ENCODE data around the gene KCTD6.

KCTD6 gene

DNA sequence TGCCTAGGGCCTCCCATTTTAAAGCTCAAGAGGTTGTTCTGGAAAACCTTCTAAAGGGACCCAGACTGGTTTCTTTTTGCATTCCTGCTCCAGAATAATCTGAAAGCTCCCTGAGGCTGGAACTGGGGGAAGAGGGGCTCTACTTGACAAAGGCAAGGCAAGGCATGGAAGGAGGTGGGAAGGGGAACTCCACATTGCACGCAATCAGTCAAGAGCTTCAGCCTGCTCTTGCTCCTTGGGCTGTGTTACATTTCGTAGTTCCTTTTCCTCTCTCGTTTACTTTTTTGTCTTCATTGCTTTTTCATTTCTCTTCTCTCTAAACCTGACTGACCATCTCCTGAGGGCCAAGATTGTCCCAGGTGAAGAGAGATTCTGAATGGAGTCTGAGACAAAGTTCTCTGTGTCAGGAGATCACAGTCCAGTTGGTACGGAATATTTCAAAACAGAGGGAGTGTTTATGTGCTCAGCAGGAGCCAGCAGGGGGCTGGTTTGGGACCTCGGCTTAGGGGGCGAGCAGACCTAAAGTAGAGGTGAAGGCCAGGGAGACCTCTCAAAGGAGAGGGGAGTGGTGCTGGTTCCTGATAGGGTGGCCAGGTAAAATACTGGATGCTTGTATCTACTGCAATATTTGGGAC, 6.0 kb upstream of the KCTD6 start:
- DNase-seq (ENCODE audit: low read depth in 2 of 2), result no peak

GRCh38 chr3:58487140-58487886, 4.6 kb upstream of the KCTD6 start:
- DNase-seq (ENCODE audit: low read depth in 2 of 2), result no peak

- DNase-seq (ENCODE audit: low read depth in 2 of 2), result no peak
Measured at GRCh38 chr3:58488967-58489366, 2.9 kb upstream of the KCTD6 start.

DNA sequence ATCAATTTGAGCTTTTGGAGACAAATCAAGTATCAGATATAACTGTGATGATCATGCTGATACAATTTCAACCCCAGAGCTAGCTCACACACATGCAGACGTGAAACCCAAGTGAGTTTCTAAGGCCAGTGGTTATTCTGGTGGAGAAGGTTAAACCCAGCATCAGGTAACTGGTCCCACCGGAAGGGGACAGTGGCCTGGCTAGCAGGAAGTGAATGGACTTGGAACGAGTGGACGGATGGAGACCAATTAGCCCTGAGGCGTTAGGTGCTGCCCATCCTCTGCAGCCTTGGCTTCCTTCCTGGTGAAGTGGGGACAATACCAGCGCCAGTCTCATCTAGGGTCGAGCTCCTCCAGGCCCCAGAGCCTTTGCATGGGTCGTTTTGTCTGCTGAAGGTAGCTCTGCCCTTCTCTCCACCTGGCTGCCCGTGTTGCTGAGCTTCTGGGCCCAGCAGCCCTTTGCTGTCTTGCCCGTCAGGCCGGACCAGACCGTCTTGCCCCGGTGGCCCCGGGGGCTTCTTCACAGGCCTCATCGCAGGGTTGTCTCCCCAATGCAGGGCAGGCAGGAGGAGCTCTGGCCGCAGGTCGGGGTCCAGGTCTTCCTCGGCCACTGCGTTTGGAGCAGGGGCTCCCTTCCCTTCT, 915 bp upstream of the KCTD6 start:
- DNase-seq (ENCODE audit: low read depth in 2 of 2), result no peak

GRCh38 chr3:58492494-58492905, 604 bp downstream of the KCTD6 start:
- no peak for DNase-seq (ENCODE audit: low read depth in 2 of 2)

GRCh38 chr3:58494107-58494506, 2.2 kb downstream of the KCTD6 start:
- no peak for DNase-seq (ENCODE audit: low read depth in 2 of 2)

DNA sequence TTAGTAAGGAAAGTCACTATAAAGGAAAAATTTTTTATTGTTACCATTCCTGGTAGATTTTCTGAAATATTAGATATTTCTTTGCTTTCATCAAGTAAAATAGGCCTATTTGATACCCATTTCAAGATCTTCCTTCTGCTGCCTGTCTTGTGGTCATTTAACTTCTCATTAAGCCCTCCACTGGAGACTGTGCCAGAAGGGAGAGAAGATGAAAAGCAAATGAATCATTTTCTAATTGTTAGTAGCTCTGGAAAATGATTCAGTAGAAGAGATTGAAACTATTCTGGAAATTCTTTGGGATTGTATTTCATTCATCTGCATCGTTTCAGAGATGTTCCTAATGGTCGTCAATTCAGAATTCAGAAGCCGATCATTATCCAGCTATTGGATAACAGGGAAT, 3.2 kb downstream of the KCTD6 start:
- no peak for DNase-seq (ENCODE audit: low read depth in 2 of 2)

DNA sequence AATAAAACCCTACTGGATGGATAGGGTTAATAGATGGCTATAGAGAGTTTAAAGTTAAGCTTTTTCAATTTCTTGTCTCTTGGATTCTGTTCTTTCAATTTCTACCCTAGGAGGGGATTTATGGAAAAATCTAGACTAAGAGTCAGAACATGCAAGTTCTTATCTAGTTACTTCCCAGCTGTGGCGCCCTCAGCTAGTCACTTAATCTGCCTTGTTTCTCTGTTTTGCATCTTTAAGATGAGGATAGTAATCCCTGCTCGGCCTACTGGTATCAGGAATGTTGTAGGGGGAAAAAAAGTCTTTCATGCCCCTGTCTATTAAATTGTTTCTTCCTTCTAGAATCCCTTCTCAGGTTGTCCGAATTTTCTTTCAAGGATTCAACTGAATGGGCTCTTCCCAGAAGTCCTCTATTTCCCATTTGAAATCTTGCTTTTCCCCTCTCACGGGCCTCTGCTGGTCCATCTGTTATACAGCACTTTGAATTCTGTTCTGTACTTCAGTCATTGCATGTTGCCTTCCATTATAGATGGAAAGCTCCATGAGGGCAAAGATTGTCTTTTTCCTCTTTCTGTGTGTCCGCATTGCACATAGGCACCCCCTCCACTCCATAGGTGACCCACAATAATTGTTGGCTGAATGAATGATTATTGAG, 4.4 kb downstream of the KCTD6 start:
- no peak for DNase-seq (ENCODE audit: low read depth in 2 of 2)

GRCh38 chr3:58497097-58497496, 5.2 kb downstream of the KCTD6 start:
- DNase-seq (ENCODE audit: low read depth in 2 of 2), result no peak

DNA sequence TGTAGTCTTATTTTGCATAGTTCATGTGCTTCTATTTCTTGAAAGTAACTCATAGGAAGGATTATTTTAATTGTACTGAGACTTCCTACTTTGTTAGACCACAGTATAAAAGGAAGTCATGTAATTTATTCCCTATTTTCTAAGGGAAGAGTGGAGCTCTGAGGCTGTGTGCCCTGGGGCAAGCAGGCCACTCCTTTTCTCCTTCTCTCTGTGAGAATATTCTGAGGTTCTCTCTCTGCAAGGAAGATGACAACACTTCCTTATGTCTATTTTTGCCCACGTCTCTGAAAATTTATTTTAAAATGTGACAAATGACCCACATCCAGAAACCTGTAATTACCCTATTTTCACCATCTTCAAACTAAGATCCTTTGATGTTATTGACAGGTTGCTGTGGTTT, 11.0 kb downstream of the KCTD6 start:
- no peak for DNase-seq (ENCODE audit: low read depth in 2 of 2)

DNA sequence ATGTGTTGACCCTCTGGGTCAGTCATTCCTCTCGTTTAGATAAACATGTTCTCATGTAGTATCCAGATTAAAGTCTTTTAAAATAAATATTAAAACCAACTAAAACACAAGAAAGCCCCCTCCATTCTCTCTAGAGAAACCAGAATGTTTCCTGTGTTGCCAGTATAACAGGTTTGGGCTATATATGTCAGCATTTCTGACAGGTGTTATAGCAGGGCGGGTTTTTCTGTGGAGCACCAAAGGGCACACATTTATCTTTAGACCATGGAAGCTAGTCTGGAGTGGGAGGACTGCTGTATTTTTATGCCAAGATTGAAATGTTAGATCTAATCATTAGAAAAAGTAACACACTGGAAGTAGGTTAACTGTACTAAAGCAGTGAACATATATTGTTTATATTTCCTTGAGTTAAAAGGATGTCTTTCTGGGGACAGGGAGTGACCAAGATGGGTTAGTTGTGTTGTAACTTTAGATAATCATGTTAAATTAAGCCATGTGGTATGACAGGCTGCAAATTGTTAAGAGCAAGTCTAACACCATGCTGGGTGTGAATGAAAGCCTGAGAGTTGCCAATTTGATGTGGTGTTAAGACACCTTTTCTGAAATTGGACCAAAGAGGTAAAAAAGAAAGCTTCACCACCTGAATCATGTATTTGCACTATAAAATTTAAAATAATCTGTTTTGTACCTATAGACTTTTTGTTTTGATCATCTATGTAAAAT, 15.6 kb downstream of the KCTD6 start:
- DNase-seq (ENCODE audit: low read depth in 2 of 2), result no peak

DNA sequence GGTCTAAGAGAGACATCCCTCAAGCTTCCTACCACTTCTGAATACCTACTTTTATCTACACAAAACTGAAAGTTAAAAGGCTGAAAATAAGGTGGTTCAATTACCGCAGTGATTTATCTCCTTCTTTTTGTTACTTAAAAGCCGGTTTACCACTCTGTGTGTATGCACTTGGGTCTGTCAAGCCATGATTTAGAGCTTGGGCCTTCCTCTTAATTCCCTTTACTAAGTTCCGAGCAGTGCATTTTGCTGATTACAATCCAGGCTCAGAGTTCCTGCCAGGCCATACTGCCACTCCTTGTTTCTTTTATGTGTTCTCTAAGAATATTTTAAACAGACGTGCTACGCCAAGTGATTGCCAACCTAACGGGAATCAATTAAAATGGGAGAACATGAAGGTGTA, 16.5 kb downstream of the KCTD6 start:
- DNase-seq (ENCODE audit: low read depth in 2 of 2), result no peak

DNA sequence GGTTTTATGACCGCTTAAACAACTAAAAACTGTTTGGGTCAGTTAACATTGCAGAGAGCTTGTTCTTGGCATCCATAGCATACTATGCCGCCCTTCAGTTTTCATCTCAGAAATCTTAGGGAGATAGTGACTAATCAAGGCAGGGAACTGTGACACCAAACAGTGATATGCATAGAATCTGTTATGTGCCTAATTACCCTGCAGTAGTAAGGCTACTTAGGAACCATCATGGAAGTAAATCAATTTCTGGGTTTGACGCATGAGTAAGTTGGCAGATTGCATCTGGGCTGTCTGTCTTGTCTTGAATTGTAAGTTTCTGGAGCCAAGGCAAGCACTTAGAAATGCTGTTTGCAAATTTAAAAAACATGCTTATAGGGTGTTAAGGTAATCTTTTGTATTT, 22.5 kb downstream of the KCTD6 start:
- no peak for DNase-seq (ENCODE audit: low read depth in 2 of 2)

GRCh38 chr3:58518291-58518789, 26.4 kb downstream of the KCTD6 start:
- DNase-seq (ENCODE audit: low read depth in 2 of 2), result no peak

GRCh38 chr3:58519668-58520402, 27.9 kb downstream of the KCTD6 start:
- DNase-seq (ENCODE audit: low read depth in 2 of 2), result no peak

GRCh38 chr3:58520403-58521335, 28.8 kb downstream of the KCTD6 start:
- no peak for DNase-seq (ENCODE audit: low read depth in 2 of 2)

DNA sequence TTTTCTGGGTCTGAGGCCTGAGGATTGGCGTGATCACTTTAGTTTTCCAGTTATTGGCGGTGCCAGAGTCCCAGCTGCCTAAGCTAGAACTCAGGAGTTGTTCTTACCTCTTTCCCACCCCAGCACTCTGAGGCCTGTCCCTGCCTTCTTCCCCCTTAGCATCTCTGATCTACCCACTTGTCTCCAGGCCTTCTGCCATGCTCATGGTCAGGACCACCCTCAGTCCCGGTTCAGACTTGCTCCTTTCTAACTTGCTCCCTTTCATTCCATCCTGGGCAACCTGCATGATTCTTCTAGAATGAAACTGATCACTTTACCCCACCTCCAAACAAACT, 29.4 kb downstream of the KCTD6 start:
- DNase-seq (ENCODE audit: low read depth in 2 of 2), result no peak

DNA sequence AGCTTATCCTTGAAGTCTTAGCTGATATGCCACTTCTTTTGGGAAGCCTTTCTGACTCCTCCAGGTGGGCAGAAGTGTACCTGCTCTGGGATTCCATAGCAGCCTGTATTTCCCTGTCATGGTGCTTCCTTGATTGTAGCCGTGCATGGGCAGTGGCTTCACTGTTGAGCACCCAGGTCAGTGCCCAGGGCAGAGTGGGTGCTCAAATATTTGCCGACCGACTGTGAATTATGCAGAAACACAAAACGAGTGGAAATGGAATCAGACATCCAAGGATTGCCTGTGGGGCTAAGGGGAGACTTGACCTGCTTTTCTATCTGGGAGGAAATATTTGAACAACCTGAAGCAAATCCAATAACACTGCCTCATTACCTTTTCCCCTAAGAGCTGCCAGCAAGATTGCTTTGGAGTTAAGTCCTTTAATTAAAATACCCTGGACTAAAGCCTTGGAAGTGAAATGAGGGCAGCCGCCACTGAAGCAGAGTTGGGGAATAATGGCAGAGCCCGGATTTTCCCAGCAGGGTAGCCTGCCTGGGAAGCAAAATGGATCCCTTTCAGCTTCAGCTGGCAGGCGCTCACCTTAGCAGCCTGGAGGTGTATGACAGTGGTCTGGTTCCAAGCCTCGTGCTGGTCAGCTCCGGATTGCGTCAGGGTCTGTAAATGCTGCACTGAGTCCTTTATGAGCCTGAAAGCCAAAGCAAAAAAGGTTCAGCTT, 30.2 kb downstream of the KCTD6 start:
- DNase-seq (ENCODE audit: low read depth in 2 of 2), result no peak

DNA sequence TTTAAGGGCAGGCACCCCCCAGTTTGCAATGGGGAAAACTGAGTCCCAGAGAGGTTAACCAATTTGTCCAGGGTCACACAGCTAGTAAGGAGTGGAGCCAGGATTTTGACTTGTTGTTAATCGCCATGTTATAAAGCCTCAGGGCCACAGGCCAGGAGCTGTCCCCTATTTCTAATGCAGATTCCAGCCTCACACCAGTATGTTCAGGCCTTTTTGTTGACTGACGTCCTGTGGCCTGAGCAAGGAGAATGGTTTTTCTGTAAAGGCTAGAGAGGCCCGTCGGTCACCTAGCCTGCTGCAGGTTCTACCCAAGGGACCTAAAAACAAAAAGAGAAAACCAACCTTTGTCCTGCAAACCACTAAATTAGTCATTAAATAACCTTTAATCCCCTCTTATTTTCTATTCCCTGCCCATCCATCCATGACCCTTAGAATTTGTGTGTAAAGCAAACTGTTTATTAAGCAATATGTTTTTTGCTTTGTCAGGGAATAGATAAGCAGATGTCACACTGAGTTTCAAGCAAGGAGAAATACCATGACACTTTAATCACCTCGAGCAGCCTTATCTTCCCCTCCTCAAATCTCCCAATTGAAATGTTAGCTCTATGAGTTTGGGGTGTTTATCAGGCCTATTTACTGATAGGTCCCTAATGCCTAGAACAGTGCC, 31.0 kb downstream of the KCTD6 start:
- DNase-seq (ENCODE audit: low read depth in 2 of 2), result no peak

Measured in stimulated activated CD8-positive, alpha-beta memory T cell treated with anti-CD3 and anti-CD28 coated beads, Interleukin-7, amount 100 ng/mL, for 4 hours (primary cell).